K562 (cell line): ENCODE measurements around the gene EML3. TPM values are rescaled to one million over a fixed set of nuclear protein-coding genes. Genes with fewer than 3 reads are reported as not detected.

Experiments used
- ARID4B ChIP-seq: sonication (generic); formaldehyde crosslinking; IDR thresholded peaks from 2 replicates; pipeline ENCODE4 v1.8.0; 2022; ENCODE audit warnings: mild to moderate bottlenecking, missing genetic modification reagents
- CHD4 ChIP-seq: fragments of 200-600 bp; sonication (generic); IDR thresholded peaks from 3 replicates; pipeline ENCODE4 v1.6.1; 2012; ENCODE audit warnings: low read depth, mild to moderate bottlenecking, mixed read lengths, low read length, inconsistent platforms; ENCODE audit not compliant: insufficient read depth, insufficient replicate concordance, poor library complexity, severe bottlenecking
- CREM ChIP-seq: IDR thresholded peaks from 2 replicates; pipeline ENCODE4 v1.6.1; 2014; ENCODE audit warnings: antibody characterized with exemption, low read depth
- GABPA ChIP-seq: fragments of 200-800 bp; sonication (Bioruptor generic); conservative IDR thresholded peaks from 2 replicates; pipeline ENCODE4 v1.6.1; 2016; ENCODE audit warnings: low read depth, missing genetic modification characterization, missing compliant biosample characterization
- L3MBTL2 ChIP-seq: fragments of 450-650 bp; IDR thresholded peaks from 2 replicates; pipeline ENCODE4 v1.6.1; 2016; ENCODE audit warnings: mild to moderate bottlenecking, moderate library complexity
- MTA1 ChIP-seq: fragments of 450-650 bp; IDR thresholded peaks from 2 replicates; pipeline ENCODE4 v1.6.1; 2017; ENCODE audit warnings: borderline replicate concordance
- SFPQ ChIP-seq: fragments of 200-400 bp; formaldehyde crosslinking; IDR thresholded peaks from 2 replicates; pipeline ENCODE4 v1.6.1; 2017; ENCODE audit warnings: mild to moderate bottlenecking, low read depth, low read length, moderate library complexity
- SMC3 ChIP-seq: conservative IDR thresholded peaks from 2 replicates; pipeline ENCODE4 v1.6.1; 2011; ENCODE audit warnings: low read depth, low read length, improper control_type of control experiment; ENCODE audit not compliant: insufficient read depth
- ZNF830 ChIP-seq: fragments of 250-450 bp; sonication (Bioruptor Pico); IDR thresholded peaks from 2 replicates; pipeline ENCODE4 v1.5.0; 2021; ENCODE audit warnings: mild to moderate bottlenecking
- polyA plus RNA-seq, 8 experiments: library from polyadenylated mRNA; depleted of rRNA in 4 of 8; stranded (reverse) in 5 of 8; unstranded in 3 of 8; fragments of >200 nt; fragmentation: Nextera tagmentation in 2 of 8; fragmentation: Illumina TruSeq in 1 of 8; extraction: Ambion mirVana in 2 of 8; extraction: Trizol in 1 of 8; gene quantifications; 2 replicates each; pipeline versions ENCODE4 v1.2.1 to v1.2.3, GENCODE V29; 2011 to 2014; ENCODE audit warnings: inconsistent platforms in 1 of 8, missing spikeins in 1 of 8
- total RNA-seq, 7 experiments: library from RNA; depleted of rRNA in 6 of 7; stranded (reverse); fragments of >200 nt in 6 of 7; fragmentation: Illumina TruSeq in 2 of 7; extraction: Trizol in 2 of 7; gene quantifications; 2 replicates each; pipeline versions ENCODE4 v1.2.1 to v1.2.3, GENCODE V29; 2011 to 2021; ENCODE audit warnings: low replicate concordance in 1 of 7
- TF ChIP-seq, protein P1 (sequence below): fragments of 450-650 bp; IDR thresholded peaks from 2 replicates; pipeline ENCODE4 v1.6.1; 2017; ENCODE audit warnings: antibody characterized with exemption, mild to moderate bottlenecking
- TF ChIP-seq, protein P2 (sequence below): sonication (generic); formaldehyde crosslinking; IDR thresholded peaks from 2 replicates; pipeline ENCODE4 v1.8.1; 2023; ENCODE audit warnings: mild to moderate bottlenecking, missing genetic modification reagents

Gene EML3
- total and polyA plus RNA-seq, 9 of the 15 experiments (the other 6 are each of a cell fraction or from before 2014, with no cell fraction given) = 0.32 to 90.5 (median 26.4) TPM

- peak; percentile 68; the same call in 1 of the 2 replicates for TF ChIP-seq MTA1
- TF ChIP-seq, protein P1, sequence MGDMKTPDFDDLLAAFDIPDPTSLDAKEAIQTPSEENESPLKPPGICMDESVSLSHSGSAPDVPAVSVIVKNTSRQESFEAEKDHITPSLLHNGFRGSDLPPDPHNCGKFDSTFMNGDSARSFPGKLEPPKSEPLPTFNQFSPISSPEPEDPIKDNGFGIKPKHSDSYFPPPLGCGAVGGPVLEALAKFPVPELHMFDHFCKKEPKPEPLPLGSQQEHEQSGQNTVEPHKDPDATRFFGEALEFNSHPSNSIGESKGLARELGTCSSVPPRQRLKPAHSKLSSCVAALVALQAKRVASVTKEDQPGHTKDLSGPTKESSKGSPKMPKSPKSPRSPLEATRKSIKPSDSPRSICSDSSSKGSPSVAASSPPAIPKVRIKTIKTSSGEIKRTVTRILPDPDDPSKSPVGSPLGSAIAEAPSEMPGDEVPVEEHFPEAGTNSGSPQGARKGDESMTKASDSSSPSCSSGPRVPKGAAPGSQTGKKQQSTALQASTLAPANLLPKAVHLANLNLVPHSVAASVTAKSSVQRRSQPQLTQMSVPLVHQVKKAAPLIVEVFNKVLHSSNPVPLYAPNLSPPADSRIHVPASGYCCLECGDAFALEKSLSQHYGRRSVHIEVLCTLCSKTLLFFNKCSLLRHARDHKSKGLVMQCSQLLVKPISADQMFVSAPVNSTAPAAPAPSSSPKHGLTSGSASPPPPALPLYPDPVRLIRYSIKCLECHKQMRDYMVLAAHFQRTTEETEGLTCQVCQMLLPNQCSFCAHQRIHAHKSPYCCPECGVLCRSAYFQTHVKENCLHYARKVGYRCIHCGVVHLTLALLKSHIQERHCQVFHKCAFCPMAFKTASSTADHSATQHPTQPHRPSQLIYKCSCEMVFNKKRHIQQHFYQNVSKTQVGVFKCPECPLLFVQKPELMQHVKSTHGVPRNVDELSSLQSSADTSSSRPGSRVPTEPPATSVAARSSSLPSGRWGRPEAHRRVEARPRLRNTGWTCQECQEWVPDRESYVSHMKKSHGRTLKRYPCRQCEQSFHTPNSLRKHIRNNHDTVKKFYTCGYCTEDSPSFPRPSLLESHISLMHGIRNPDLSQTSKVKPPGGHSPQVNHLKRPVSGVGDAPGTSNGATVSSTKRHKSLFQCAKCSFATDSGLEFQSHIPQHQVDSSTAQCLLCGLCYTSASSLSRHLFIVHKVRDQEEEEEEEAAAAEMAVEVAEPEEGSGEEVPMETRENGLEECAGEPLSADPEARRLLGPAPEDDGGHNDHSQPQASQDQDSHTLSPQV = 0 out of 2 replicates have a peak, but pooled peaks have one; percentile 30
- TF ChIP-seq GABPA = peak; percentile 99
- TF ChIP-seq ARID4B (CRISPR knock-in tag) = peak; percentile 92; the same call in 1 of the 2 replicates
- TF ChIP-seq L3MBTL2 = peak; percentile 67; the same call in 1 of the 2 replicates
- no peak for TF ChIP-seq CHD4
- TF ChIP-seq SFPQ = no peak
- peak; percentile 100 for TF ChIP-seq CREM
- TF ChIP-seq, protein P2, sequence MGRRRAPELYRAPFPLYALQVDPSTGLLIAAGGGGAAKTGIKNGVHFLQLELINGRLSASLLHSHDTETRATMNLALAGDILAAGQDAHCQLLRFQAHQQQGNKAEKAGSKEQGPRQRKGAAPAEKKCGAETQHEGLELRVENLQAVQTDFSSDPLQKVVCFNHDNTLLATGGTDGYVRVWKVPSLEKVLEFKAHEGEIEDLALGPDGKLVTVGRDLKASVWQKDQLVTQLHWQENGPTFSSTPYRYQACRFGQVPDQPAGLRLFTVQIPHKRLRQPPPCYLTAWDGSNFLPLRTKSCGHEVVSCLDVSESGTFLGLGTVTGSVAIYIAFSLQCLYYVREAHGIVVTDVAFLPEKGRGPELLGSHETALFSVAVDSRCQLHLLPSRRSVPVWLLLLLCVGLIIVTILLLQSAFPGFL (CRISPR knock-in tag) = no peak
- TF ChIP-seq ZNF830 (CRISPR knock-in tag) = no peak
- no peak for TF ChIP-seq SMC3
Observed at GRCh38 chr11:62591448-62592145, 21.0 kb downstream of the EML3 start, which contains the start of gene TUT1 (continued).
